ENCODE measurements around the gene ZFAND5. TPM values are rescaled to one million over a fixed set of nuclear protein-coding genes. Genes with fewer than 3 reads are reported as not detected.

Gene ZFAND5
- total RNA-seq, 1 donor from 2014 or later = 162 TPM

DNA sequence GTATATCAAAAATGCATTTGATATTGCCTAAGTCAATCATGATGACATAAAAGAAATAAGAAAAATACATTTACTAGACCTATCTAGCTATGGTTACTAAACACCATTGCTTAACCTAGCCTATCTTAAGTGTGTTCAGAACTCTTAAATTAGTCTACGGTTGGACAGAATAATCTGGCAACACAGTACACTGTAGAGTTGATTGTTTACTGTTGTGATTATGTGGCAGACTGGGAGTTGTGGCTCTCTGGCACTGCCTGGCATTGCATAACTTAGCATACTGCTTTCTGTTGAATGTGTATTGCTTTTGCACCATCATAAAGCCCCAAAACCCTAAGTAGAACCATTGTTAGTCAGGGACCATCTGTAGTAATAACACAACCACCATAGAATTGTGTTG, 21.2 kb upstream of the ZFAND5 start:
- Histone ChIP-seq H3K36me3 (ENCODE audit: control insufficient read depth, insufficient read depth, low read length) (no peaks in the 10 kb centered on the region), H3K4me3 (ENCODE audit: low read depth, low read length) (no peak overlapping the region), H3K27me3 (ENCODE audit: control insufficient read depth, insufficient read depth, low read length) (no peaks in the 10 kb centered on the region)
- no peak for TF ChIP-seq CTCF (IDR thresholded peaks at IDR 0.05; ENCODE audit: insufficient read depth, low read length, poor library complexity, severe bottlenecking)
- no peak for DNase-seq (ENCODE audit: low read depth)

GRCh38 chr9:72384710-72385485, 19.9 kb upstream of the ZFAND5 start:
- no peak for TF ChIP-seq CTCF (IDR thresholded peaks at IDR 0.05; ENCODE audit: insufficient read depth, low read length, poor library complexity, severe bottlenecking)
- Histone ChIP-seq H3K36me3 (ENCODE audit: control insufficient read depth, insufficient read depth, low read length) (no peaks in the 10 kb centered on the region), H3K27me3 (ENCODE audit: control insufficient read depth, insufficient read depth, low read length) (no peaks in the 10 kb centered on the region), H3K4me3 (ENCODE audit: low read depth, low read length) (no peak overlapping the region)
- no peak for DNase-seq (ENCODE audit: low read depth)

DNA sequence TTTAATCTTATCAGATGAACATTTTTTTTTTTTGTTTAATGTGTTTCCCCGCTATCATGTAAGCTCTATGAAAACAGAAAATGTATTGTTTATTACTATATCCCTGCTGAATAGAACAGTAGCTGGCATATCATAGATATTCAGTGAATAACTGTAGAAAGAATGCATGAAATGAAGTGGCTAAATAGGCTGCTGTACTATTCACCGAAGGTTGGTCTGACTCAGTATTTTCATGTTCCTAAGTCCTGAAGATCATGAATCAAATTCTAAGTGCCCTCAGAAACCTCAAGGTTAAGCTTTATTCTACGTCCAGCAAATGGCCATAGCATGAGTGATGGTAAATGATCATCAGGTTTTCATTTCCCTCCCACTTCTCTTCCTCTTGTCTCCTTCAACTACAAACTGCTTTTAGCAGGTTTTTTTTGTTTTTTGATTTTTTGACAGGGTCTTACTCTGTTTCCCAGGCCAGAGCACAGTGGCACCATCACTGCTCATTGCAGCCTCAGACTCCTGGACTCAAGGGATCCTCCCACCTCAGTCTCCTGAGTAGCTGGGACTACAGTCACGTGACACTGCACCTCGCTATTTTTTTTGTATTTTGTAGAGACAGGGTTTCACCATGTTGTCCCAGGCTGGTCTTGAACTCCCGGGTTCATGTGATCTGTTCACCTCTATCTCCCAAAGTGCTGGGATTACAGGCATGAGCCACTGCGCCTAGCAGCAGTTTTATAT, 19.1 kb upstream of the ZFAND5 start:
- DNase-seq (ENCODE audit: low read depth) = peak; percentile 62
- no peak for TF ChIP-seq CTCF (IDR thresholded peaks at IDR 0.05; ENCODE audit: insufficient read depth, low read length, poor library complexity, severe bottlenecking)
- H3K36me3 ChIP-seq (ENCODE audit: control insufficient read depth, insufficient read depth, low read length) = no peaks in the 10 kb centered on the region
- no peaks in the 10 kb centered on the region for H3K27me3 ChIP-seq (ENCODE audit: control insufficient read depth, insufficient read depth, low read length)
- H3K4me3 ChIP-seq (ENCODE audit: low read depth, low read length) = no peak overlapping the region

- no peaks in the 10 kb centered on the region for H3K27me3 ChIP-seq (ENCODE audit: control insufficient read depth, insufficient read depth, low read length)
- no peak for TF ChIP-seq CTCF (IDR thresholded peaks at IDR 0.05; ENCODE audit: insufficient read depth, low read length, poor library complexity, severe bottlenecking)
- DNase-seq (ENCODE audit: low read depth) = no peak
These were observed 17.4 kb upstream of the ZFAND5 start for GRCh38 chr9:72382405-72382804.

DNA sequence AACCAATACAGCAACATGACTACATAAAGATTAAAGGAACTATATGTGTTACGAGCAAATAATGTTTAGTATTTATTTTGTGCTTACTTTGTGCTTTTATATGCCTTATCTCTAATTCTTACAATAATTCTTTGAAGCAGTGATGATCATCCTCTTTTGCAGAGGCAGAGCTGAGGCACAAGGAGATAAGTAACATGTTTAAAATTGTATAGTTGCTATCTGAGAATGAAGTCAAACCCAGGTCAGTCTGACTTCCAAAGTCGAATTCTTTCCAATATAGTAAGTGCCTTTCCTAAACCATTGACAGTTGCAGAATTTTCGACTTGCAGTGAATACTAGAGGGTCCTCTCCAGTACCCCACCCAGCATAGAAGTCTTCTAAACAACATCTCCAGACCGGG, 12.0 kb upstream of the ZFAND5 start:
- Histone ChIP-seq H3K4me3 (ENCODE audit: low read depth, low read length) (no peak overlapping the region), H3K36me3 (ENCODE audit: control insufficient read depth, insufficient read depth, low read length) (no peaks in the 10 kb centered on the region), H3K27me3 (ENCODE audit: control insufficient read depth, insufficient read depth, low read length) (no peaks in the 10 kb centered on the region)
- no peak for DNase-seq (ENCODE audit: low read depth)
- TF ChIP-seq CTCF (IDR thresholded peaks at IDR 0.05; ENCODE audit: insufficient read depth, low read length, poor library complexity, severe bottlenecking) = no peak

More at GRCh38 chr9:72382405-72382804, 17.4 kb upstream of the ZFAND5 start:
- Histone ChIP-seq H3K4me3 (ENCODE audit: low read depth, low read length) (no peak overlapping the region), H3K36me3 (ENCODE audit: control insufficient read depth, insufficient read depth, low read length) (no peaks in the 10 kb centered on the region)

Measured in kidney epithelial cell (primary cell).